GM21717 (cell line): ENCODE measurements around the gene KCNH1.

Experiments used
- ATAC-seq: cut with Tn5 transposase; IDR thresholded peaks from one replicate; pipeline ENCODE4 v1.9.1; 2021; ENCODE audit warnings: mild to moderate bottlenecking, moderate library complexity; ENCODE audit not compliant: unreplicated experiment

The KCNH1 gene

GRCh38 chr1:210771131-210771530 lies 362.8 kb downstream of the KCNH1 start:
- no peak for ATAC-seq

DNA sequence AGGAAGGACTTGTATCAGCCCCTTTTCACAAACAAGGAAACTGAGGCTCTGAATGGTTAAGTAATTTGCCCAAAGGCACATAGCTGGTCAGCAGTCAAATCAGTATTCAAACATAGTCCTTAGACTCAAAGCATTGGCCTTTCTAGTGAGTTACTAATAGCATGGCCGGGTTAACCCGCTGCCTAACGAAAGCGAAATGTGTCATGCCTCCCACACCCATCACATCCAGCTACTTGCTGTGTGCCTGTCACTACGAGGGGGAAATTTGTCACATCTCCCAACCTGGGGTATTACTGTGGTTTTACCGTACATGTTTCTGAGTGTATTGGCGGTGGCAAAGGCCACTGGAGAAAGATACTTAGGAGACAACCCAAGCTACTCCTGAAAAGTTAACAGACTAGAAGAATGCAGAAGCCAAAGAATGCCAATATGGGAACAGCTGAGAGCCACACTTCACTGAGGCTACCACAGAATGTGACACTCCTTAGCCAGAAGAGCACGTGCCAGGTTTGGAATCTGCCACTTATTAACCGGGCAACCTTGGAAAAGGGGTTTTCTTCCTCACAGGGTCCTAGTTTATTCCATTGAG lies 363.5 kb downstream of the KCNH1 start:
- ATAC-seq = no peak

DNA sequence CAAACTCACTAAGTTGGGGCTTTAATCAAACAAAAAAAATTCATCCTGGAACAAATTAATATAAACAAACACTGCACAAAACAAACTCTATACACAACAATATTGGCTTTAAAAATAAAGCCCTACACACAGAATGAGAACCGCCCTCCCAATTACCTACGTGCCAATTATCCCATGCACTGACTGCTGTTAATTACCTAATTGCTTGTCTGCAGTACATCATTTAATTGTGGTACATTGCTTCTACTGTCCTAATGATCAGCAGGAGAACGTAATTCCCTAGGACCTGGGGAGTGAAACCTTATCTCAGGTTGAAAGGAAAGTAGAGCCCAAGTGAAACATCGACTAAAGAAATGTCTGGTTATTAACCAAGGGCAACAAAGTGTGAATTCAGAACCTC lies 364.5 kb downstream of the KCNH1 start:
- ATAC-seq = no peak

DNA sequence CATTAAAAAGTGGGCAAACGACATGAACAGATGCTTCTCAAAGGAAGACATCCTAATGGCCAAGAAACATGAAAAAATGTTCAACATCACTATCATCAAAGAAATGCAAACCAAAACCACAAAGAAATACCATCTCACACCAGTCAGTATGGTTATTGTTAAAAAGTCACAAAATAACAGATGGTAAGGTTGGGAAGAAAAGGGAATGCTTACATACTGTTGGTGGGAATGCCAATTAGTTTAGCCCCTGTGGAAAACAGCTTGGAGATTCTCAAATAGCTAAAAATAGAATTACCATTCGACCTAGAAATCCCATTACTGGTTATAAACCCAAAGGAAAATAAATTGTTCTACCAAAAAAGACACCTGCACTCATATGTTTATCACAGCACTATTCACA lies 369.4 kb downstream of the KCNH1 start:
- ATAC-seq = no peak

GRCh38 chr1:210758761-210759160 lies 375.2 kb downstream of the KCNH1 start:
- no peak for ATAC-seq

GRCh38 chr1:210758261-210758660 lies 375.7 kb downstream of the KCNH1 start:
- ATAC-seq = no peak

DNA sequence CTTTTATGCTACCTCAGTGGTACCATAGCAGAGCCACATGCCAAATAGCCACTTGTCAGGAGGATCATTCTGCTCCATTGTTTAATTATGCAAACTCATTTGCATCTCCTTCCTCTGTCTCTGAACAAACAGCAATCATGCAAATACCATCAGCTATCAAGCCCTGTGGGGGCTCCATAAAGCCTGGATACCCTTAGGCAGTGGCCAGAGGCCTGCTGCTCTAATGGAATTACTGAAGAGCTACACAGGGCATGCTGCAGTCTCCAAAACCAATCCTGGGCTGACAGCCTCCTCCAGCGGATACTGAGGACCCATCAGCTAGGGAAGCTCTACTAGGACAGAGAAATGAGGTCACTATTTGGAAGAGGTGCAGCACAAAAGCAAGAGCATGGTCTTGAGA lies 376.3 kb downstream of the KCNH1 start:
- ATAC-seq = no peak

- no peak for ATAC-seq
Observed at GRCh38 chr1:210755991-210756659, 377.8 kb downstream of the KCNH1 start.

DNA sequence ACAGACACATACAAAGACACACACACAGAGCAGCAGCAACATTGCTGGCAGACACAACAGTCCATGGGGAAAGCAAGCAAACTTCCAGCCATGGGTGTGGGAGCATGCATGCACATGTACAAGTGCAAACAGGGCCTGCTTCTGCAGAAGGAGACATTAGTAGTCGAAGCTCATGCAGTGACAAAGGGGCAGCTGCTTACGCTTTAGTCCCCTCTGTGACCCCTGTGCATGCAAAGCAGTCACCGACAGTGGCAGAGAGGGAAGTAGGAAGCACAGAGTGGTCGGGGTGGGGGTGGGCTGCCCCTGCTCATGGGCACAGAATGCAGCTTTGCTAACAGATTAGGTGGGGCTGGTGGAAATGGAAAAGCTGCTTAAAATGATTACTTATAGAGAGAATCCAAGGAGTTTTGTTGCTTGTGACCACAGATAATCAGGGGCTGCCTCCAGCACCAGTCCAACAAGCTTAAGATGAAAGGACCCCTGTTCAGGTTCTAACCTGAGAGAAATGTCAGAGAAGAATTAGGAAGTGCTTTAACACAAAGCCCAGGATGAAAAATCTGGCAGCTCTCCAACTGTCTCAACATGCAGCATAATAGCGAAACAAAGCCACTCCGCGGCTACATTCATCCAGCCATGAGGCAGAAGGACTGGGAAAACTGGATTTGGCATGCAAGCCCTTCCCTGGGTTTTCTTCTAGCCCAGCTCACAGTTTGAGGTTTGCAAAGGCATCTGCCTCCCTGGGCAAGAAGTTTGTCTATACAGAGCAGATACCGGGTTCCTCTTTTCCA lies 378.9 kb downstream of the KCNH1 start:
- no peak for ATAC-seq

DNA sequence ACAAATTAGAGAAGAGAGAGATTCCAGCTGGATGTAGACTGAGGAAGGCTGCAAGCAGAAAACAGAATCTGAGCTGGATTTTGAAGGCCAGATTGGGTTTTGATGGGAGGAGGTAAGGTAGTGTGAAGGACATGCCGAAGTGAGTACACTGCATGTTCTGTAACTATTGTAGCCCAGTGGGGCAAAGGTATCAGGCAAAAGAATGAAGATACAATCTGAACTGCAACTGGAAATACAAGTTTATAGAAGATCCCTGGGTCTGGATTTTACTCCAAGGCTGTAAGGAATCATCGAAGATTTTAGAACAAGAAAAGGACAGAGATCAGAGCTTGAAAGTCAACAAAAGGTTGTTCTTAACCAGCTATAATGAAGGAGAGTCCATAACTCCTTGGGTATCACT lies 382.0 kb downstream of the KCNH1 start:
- ATAC-seq = no peak

GRCh38 chr1:210750468-210750867 lies 383.5 kb downstream of the KCNH1 start:
- ATAC-seq = no peak

- ATAC-seq = no peak
Observed at GRCh38 chr1:210748796-210749195, 385.2 kb downstream of the KCNH1 start.

- ATAC-seq = no peak
Observed at GRCh38 chr1:210747890-210748289, 386.1 kb downstream of the KCNH1 start.

DNA sequence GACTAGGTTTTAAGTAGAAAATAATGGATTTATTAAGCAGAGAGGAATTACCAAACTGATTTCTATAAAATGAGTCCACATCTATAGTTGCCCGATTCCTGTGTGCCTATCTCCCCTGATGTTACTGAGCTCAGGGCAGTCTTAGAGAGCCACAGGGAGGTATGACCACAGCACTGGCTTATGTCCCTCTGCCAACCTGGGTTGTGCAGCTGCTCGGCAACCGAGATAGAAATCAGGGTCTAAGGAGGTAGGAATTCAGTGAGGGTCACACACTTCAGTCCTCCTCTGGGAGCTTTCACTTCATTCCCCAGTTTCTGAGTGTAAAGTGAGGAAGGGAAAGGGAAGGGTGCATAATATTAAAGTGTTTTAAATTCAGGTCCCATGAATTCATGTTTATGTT lies 386.8 kb downstream of the KCNH1 start:
- no peak for ATAC-seq

GRCh38 chr1:210746024-210746731 lies 387.8 kb downstream of the KCNH1 start:
- ATAC-seq = no peak

- ATAC-seq = no peak
Observed at GRCh38 chr1:210743038-210743437, 390.9 kb downstream of the KCNH1 start.

GRCh38 chr1:210741564-210741963 lies 392.4 kb downstream of the KCNH1 start:
- no peak for ATAC-seq

- no peak for ATAC-seq
Observed at GRCh38 chr1:210739627-210740026, 394.3 kb downstream of the KCNH1 start.

DNA sequence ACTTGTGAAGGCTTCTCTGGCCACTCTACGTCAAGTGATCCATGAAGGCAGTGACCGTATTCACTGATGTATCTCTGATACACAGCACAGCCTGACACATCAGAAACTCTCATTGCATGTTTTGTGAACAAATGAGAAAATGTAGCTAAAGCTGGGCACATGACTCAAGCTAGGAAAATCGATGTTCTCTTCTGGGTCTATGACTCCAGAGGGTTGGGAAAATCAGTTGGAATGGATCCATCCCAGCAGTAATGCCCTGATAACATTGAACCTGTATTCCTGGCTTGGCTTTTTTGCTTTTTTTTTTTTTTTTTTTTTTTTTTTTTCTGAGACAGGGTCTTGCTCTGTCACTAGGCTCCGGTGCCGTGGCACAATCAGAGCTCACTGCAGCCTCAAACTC lies 395.7 kb downstream of the KCNH1 start:
- no peak for ATAC-seq

DNA sequence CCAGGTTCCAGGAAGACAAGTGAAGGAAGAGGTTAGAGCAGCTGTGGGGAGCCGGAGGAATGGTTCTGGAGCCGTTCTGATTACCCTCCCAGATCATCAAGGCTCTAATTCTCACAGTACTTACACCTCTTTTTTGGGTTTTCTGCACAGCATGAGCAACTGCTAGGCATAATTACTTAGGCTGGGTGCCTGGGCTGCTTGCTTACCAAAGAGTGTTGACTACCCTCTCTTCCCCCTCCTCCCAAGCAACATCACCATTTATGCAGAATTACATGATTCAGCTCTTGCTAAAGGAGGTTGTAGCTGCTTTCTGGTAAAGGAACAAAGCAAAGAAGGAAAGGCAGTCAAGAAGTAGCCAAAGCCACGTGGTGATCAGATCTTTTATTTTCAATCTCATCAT lies 397.2 kb downstream of the KCNH1 start:
- no peak for ATAC-seq

DNA sequence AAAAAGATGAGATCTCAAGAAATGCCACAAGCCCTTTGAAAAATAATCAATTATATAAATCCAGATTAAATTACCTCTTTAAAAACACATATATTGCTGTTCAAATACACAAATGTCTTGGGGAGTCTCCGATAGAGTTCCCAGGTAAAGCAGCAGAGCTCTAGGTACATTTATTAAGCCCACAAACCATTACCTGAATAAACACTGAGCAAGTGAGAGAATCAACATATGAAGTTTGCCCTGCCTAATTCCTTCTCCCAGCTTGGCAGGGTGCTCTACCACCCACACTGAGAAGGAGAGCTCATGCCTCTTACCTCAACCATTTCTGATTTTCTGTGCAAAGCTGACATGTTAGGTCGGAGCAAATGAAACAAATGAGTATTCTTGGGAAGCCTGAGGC lies 402.4 kb downstream of the KCNH1 start:
- ATAC-seq = no peak

- no peak for ATAC-seq
Observed at GRCh38 chr1:210731193-210731592, 402.8 kb downstream of the KCNH1 start.
